OCI-LY7 (cell line): Measurements from ENCODE around the gene LTB. TPM values are rescaled to one million over a fixed set of nuclear protein-coding genes. Genes with fewer than 3 reads are reported as not detected.
A peak's percentile ranks its signal among the peaks of the same experiment; 100 is the strongest.

Source experiments
- BruUV-seq: library from RNA; stranded (reverse); fragments of 400-500 nt; replicated peaks from 2 replicates; lab custom pipeline; 2021; lab: Mats Ljungman, UMichigan
- CTCF ChIA-PET: fragments of 300-600 bp; sonication (Branson Sonifier 250); formaldehyde crosslinking; loops from one replicate; lab custom pipeline; 2022; ENCODE audit warnings: antibody characterized with exemption; ENCODE audit not compliant: unreplicated experiment; lab: Charles Lee
- POLR2A ChIA-PET: fragments of 300-600 bp; sonication (Branson Sonifier 250); formaldehyde crosslinking; loops from one replicate; lab custom pipeline; 2022; ENCODE audit warnings: antibody characterized with exemption; lab: Charles Lee
- DNase-seq: peaks from one replicate; pipeline ENCODE4 v3.0.0-alpha.2; 2015; ENCODE audit warnings: low spot score
- H2AFZ ChIP-seq: fragments of 200-600 bp; sonication (generic), shearing (Covaris generic); 2 replicates; pipeline ENCODE4 v1.6.1; 2014; ENCODE audit warnings: mild to moderate bottlenecking, antibody characterized with exemption, low read length, moderate library complexity
- H3K27ac ChIP-seq: fragments of 200-600 bp; sonication (generic); 2 replicates; pipeline ENCODE4 v1.5.1; 2014; ENCODE audit warnings: mixed run types, low read depth, mild to moderate bottlenecking, moderate library complexity, low read length, inconsistent platforms; ENCODE audit not compliant: poor library complexity, severe bottlenecking
- H3K36me3 ChIP-seq: fragments of 200-600 bp; sonication (generic); 2 replicates; pipeline ENCODE4 v1.6.1; 2014; ENCODE audit warnings: mild to moderate bottlenecking, antibody characterized with exemption, low read length, moderate library complexity, mixed read lengths; ENCODE audit not compliant: insufficient read depth
- H3K4me1 ChIP-seq: fragments of 200-600 bp; sonication (generic); 2 replicates; pipeline ENCODE4 v1.5.1; 2014; ENCODE audit warnings: mild to moderate bottlenecking, low read length; ENCODE audit not compliant: insufficient read depth, poor library complexity, severe bottlenecking
- H3K4me2 ChIP-seq: fragments of 200-600 bp; sonication (generic); 2 replicates; pipeline ENCODE4 v1.6.1; 2014; ENCODE audit warnings: mild to moderate bottlenecking, low read length
- H3K4me3 ChIP-seq: fragments of 200-600 bp; sonication (generic); 2 replicates; pipeline ENCODE4 v1.5.1; 2014; ENCODE audit warnings: mild to moderate bottlenecking, low read depth, low read length; ENCODE audit not compliant: poor library complexity, severe bottlenecking
- H3K79me2 ChIP-seq: fragments of 200-600 bp; sonication (generic); 2 replicates; pipeline ENCODE4 v1.6.1; 2016; ENCODE audit warnings: low read depth, mild to moderate bottlenecking, low read length, moderate library complexity, mixed read lengths; ENCODE audit not compliant: insufficient read depth
- H3K9me2 ChIP-seq: fragments of 200-600 bp; sonication (generic); 2 replicates; pipeline ENCODE4 v1.6.1; 2016; ENCODE audit warnings: mild to moderate bottlenecking, low read length, mixed read lengths; ENCODE audit not compliant: insufficient read depth
- H3K9me3 ChIP-seq: fragments of 200-600 bp; sonication (generic); 2 replicates; pipeline ENCODE4 v1.6.1; 2014; ENCODE audit warnings: mild to moderate bottlenecking, mixed run types, low read length, mixed read lengths
- H4K20me1 ChIP-seq: fragments of 200-600 bp; sonication (generic); 2 replicates; pipeline ENCODE4 v1.6.1; 2014; ENCODE audit warnings: mild to moderate bottlenecking, antibody characterized with exemption, low read length, moderate library complexity, mixed read lengths; ENCODE audit not compliant: insufficient read depth
- CTCF ChIP-seq: fragments of 200-600 bp; sonication (generic); conservative IDR thresholded peaks from 2 replicates; pipeline ENCODE4 v1.5.1; 2014; ENCODE audit warnings: mild to moderate bottlenecking, antibody characterized with exemption, low read length, moderate library complexity, mixed read lengths
- EZH2phosphoT487 ChIP-seq: fragments of 200-600 bp; sonication (generic); IDR thresholded peaks from 2 replicates; pipeline ENCODE4 v1.6.1; 2018; ENCODE audit warnings: low read depth, borderline replicate concordance, mild to moderate bottlenecking, mixed run types, antibody characterized with exemption, low read length, moderate library complexity, mixed read lengths
- intact Hi-C: fragments of 100-400 bp; cut with micrococcal nuclease; formaldehyde crosslinking; loops from one replicate; pipeline ENCODE4 v1.10.0; 2022; ENCODE audit not compliant: unreplicated experiment
- total RNA-seq, 2 experiments: library from RNA; depleted of rRNA in 1 of 2; stranded (reverse); fragments of >200 nt in 1 of 2; shearing (Covaris generic) in 1 of 2; gene quantifications; 2 replicates each; pipeline ENCODE4 v1.2.3, GENCODE V29; 2014 to 2022

Gene LTB
- total RNA-seq, 2 experiments from 2014 or later, result 36.5 to 36.9 TPM

GRCh38 chr6:31567531-31568370 lies 14.5 kb downstream of the LTB start:
- Histone ChIP-seq H3K4me1 (peaks cover 63% of the 10 kb centered on the region), H3K79me2 (peaks cover 10% of the 10 kb centered on the region; the same call in 1 of the 2 replicates), H3K9me2 (no peaks in the 10 kb centered on the region), H3K4me3 (peak overlapping the region; percentile 16), H4K20me1 (no peaks in the 10 kb centered on the region), H3K4me2 (peak overlapping the region; percentile 82), H3K9me3 (no peaks in the 10 kb centered on the region), H3K27ac (peak overlapping the region; percentile 75), H2AFZ (no peak overlapping the region), H3K36me3 (no peaks in the 10 kb centered on the region)
- TF ChIP-seq CTCF (no peak), EZH2phosphoT487 (no peak)
- intact Hi-C loops, result loop anchor here (1.0 kb wide), 1 partner anchor 7 kb away; no protein-coding TSS in a partner anchor
- DNase-seq, result no peak
- ChIA-PET CTCF (no interaction called here), POLR2A (interaction anchor here (0.6 to 1.9 kb wide), 6 partner anchors 8 to 45 kb away, joined by 3 to 9 read pairs (median 4); partner anchors contain the start of gene LTB)
- TSS peak; percentile 47 for BruUV-seq

DNA sequence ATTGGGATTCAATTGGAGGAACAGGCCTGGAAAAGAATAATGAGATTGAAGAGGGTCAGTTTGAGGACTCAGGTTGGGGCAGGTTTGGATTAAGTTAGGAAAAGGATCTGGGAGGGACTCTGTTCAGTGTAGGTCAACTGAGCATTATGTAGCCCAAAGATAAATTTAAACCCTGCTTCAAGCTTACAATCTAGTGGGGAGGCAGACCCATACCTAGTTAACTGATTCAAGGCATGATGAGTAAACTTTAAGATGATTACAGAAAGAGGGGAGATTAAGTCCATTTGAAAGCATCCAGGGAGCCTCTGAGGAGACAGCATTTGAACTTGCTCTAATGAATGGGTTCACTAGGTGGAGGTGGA lies 21.5 kb downstream of the LTB start:
- no peaks in the 10 kb centered on the region for H3K9me3 ChIP-seq
- no TSS peak for BruUV-seq
- ChIA-PET CTCF (interaction anchor here (0.7 kb wide), 1 partner anchor 10 kb away, joined by 3 read pairs; no protein-coding TSS in a partner anchor), POLR2A (interaction anchor here (1.0 to 1.9 kb wide), 5 partner anchors 8 to 37 kb away, joined by 3 to 6 read pairs (median 4); partner anchors contain the start of gene TNF)
- peaks cover 46% of the 10 kb centered on the region for H3K36me3 ChIP-seq
- H3K9me2 ChIP-seq, result no peaks in the 10 kb centered on the region
- no peak for DNase-seq
- TF ChIP-seq CTCF (no peak), EZH2phosphoT487 (no peak)
- peak overlapping the region; percentile 81 for H3K4me2 ChIP-seq
- peak overlapping the region; percentile 57 for H3K4me3 ChIP-seq
- no peak overlapping the region for H2AFZ ChIP-seq
- H3K27ac ChIP-seq, result peak overlapping the region; percentile 94
- intact Hi-C loops, result loop anchor here (1.0 kb wide), 3 partner anchors 8 to 21 kb away; partner anchors contain the start of gene LTA
- peaks cover 70% of the 10 kb centered on the region for H3K4me1 ChIP-seq
- no peaks in the 10 kb centered on the region for H3K79me2 ChIP-seq
- no peaks in the 10 kb centered on the region for H4K20me1 ChIP-seq
